HG03025 (cell line): ENCODE results near the gene GFM1.
"Not testable (repeated sequence)": the region's sequence is repeated elsewhere in the genome, so short reads cannot be mapped to it uniquely, and the experiment has no call there.

Source experiments
- ATAC-seq: cut with Tn5 transposase; IDR thresholded peaks from one replicate; pipeline ENCODE4 v1.9.1; 2021; ENCODE audit warnings: mild to moderate bottlenecking, moderate library complexity; ENCODE audit not compliant: unreplicated experiment, low FRiP score

GFM1 gene

DNA sequence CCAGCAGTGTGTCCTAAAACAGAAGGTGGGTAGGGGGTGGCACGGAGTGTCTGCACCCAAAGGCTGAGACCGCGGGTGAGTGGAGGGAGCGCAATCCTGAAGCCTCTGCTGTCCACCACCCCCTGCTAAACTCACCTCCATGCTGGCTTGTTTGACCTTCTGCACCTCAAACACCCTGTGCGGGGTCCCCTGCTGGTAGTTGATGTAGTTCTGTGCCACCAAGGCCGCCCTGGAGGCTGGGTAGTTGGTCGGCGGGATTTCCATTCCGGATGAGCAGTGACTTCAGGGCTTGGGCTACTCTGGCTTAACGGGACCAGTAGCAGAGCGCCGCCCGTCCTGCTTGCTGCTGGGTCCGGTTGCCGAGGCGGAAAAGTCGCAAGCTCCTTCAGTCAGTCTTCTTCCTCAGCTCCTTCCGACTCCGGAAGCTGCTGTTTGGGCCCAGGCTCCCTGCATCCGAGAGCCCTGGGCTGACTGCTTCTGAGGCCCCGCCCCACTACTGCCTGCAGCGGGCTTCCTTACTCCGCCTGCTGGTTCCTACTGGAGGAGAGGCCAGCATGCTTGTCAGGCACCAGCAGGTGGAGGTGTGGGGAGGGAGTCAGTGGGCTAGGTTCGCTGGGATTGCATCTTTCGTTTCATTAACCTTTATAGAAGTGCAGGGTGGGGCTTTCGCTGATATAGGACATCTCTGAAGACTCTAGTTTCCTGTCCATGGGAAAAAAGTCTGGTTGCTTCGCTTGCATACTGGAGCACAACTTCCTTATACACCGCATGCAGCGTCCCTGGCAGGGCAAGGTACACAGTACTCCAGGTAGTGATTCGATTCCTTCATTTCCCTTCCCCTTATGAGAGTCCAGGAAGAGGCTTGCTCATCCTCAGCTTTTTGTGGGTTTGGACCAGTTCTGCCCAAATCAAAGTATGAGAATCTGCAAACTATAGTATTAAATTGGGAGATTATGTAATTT lies 28.2 kb downstream of the GFM1 start, which contains the start of gene LXN:
Gene LXN, minus strand, starts transcription at position 434 of the 962 bp plus-strand sequence. Its CDS starts 170 bp downstream, at position 264.
- peak; percentile 100 for ATAC-seq

DNA sequence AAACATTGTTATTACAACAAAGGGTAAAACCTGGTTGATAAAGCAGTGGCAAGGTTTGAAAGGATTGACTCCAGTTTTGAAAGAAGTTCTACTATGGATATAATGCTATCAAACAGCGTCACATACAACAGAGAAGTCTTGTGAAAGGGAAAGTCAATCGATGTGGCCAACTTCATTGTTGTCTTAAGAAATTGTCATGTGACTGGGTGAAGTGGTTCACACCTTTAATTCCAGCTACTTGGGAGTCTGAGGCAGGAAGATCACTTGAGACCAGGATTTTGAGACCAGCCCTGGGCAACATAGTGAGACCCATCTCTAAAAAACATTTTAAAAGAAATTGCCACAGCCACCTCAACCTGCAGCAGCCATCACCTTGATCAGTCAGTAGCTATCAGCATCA lies 34.4 kb downstream of the GFM1 start:
- no peak for ATAC-seq

DNA sequence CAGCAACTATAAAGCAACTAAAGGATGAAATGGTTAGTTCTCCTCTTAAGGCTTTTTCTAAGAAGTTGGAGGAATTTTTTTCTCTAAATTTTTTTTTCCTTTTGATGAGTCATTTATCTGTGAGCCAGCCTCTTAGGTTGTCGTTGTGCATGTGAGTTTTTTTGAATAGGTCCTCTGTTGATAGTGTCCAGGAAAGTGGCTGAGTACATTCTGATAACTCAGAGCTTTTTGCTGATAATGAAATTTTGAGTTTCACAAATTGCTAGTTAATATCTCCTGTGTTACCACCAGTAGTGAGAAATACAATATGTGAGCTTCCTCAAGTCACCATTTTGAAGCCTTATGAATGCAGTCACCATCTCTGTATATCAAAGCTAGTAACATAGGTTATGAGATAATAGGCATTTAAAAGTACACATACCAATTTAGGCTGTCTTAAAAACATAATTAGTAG lies 35.2 kb downstream of the GFM1 start:
- no peak for ATAC-seq

DNA sequence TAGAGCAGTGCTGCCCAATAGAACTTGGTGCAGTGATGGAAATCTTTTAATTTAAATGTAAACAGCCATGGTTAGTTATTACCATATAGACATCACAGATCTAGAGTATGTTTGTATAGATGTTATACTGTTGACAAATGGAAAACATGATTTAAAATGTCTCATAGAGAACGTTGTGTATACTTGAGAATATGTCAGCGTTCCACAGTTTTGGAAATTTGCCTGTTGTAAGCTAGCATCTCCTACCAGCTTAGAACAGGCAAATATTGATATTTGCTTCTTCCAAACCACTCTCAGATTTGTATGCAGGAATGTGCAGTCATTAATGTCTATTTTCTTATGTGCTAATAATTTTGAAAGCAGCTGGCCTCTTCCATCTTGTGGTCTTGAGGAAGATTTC lies 36.5 kb downstream of the GFM1 start:
- no peak for ATAC-seq

DNA sequence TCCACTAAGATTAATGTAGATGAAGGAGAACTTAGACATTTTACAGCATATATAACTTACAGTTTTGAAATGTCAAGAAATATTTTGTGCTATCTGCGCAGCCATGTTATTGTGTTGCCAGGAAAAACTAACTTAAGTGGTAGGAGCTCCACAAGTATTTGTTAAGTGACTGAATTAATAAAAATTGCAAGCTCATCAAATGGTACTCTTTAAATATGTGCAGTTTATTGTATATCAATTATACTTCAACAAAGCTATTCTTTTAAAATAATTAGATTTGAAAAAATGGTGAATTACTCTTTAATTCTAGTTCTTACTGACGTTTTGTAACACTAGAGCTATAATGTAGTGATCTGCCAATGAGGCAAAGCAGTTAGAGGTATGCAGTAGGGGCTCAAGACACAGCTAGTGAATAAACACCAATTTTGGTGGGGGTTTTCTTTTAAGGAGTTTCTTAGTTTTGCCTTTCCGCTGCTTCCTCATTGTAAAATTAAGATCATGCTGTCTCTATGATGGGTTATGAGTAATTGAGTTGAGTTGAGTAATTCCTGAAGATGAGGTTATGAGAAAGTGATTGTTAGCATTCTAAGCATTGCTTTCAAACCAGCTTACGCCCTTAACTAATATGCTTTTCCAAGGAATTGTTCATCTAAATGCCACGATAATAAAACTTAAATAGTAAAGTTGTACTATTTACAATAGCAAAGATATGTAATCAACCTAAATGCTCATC lies 39.1 kb downstream of the GFM1 start:
- ATAC-seq: no peak

DNA sequence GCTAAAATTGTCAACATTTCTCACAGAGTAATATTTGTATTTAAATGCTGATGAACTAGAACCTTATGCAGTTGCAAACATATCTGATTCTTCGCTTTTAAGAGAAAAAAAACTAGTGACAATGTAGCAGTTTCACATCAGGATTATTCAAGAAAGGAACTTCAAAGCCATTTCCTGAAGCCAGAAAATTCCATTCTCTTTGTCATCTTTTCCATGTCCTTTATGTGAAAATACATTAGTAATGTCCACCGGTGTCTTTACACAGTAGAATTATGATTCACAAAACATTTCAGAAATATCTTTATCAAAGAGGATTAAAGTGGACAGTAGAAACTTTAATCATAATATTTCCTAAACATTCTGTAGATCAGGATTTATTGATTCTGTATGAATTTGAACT lies 40.8 kb downstream of the GFM1 start:
- ATAC-seq: no peak

DNA sequence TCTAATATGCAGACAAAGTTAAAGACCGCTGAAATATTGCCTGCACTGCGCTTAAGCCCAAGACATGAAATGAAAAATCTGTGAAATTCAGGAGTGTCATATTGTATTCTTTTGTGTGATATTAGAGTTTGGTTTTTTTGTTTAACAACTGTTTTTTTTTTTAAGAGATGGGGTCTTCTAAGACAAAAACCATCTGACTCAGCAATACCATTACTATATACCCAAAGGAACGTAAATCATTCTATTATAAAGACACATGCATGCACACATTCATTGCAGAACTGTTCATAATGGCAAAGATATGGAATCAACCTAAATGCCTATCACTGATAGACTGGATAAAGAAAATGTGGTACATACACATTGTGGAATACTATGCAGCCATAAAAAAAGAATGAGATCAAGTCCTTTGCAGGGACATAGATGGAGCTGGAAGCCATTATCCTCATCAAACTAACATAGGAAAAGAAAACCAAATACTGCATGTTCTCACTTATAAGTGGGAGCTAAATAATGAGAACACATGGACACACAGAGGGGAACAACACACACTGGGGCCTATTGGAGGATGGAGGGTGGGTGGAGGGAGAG lies 49.6 kb downstream of the GFM1 start:
- not testable (repeated sequence) for ATAC-seq

DNA sequence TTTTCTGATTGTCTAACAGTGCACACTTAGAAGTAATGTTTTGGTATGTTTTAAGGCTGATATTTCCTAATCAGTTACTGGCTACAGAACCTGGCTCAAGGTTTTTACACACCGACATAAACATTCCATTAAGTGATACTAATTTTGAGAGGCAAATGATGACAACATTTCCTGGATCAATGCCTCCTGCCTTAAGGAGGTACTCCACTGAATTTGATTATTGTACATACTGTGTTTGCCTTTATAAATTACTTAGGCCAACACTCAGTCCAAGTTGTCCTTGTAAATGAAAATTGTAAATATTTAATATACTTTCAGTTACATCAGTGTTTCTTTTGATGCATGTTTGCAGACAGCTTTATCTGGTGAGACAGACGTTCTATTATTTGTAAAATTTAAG lies 52.3 kb downstream of the GFM1 start:
- no peak for ATAC-seq

DNA sequence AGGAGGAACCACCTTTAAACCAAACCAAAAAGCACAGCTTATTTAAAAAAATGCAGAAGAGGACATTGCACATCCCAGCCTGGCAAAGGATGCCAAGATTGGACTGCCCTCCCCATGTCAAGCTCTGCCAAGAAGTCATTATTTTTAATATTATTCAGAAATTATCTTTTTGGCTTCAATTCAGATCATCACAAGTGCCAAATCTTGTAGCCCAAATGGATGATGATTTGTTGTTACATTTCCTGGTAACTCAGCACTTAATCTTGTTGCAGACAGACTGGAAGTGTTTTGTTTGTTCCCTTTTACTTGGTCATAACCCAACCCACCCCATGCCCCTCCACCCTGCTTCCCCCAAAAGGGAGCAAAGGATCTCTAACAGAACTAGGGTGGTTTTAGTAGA lies 56.2 kb downstream of the GFM1 start:
- no peak for ATAC-seq

DNA sequence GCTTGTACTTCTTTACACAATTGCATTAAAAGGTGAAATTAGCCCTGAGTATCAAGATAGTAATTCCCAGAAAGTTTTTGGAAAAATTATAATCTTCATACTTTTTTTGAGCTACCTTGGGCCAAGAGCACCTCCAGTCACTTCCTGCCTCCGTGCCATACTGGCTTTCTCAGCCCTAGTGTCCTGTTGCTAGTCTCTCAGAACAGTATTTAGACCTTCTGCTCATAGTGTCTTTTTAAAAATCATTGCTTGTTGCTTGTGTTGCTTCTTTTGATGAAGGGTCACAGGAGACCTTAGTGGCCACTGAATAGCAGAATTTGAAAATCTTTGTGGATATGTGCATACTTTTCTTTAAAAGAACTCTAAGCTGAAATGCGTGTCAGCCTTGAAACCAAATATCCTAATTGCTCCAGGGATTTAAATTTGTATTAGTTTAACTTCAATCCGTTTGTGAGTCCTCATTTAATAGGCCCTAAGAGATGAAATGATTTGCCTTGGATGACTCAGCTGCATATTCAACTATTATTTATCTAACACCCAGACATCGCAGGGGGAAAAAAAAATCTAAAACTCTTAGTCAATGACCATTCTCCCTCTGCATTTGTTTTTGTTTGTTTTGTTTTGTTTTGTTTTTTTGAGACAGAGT lies 57.2 kb downstream of the GFM1 start:
- ATAC-seq: no peak

DNA sequence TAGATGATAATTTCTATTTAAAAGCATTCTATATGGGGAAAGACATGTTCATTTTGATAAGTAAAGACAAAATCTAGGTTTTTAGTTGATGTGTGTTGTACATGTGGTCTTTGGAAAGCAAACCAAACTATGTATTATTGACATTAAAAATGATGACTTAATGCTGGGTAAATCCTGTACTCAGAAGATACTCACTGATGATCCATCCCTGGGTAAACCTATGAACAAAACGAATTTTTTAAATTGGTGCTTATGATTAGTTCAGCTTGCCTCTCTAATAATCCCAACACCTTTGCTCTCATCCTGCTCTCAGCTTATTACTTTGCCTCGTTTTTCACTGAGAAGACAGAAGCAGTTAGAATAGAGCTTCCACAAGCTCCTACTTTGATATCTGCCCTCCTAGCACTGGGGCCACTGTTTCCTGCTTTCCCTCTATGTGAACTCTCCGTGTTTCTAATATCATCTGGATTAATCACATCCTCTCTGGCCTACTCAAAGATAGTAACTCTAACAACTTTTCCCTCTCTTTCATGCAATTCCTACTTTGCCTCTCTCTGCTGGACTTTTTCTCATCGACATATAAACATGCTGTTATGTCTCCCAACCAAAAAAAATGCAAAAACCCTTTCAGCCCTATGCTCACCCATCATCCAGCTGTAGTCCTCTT lies 58.6 kb downstream of the GFM1 start:
- no peak for ATAC-seq

DNA sequence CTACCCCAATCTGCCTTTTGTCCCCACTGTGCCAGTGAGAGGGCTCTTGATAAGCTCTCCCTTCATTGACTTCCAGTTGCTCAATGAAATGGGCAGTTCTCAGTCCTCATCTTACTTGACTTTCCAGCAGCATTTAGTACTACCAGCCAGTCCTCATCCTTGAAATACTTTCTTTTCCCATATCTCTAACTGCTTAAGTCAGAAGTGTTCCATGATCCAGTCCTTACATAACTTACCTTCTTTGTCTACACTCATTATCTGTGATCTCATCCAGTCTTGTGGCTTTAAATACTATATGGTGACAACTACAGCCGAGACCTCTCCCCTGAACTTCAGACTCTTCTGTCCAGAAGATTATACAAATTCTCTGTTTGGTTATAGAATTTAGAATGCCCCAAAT lies 59.2 kb downstream of the GFM1 start:
- no peak for ATAC-seq

DNA sequence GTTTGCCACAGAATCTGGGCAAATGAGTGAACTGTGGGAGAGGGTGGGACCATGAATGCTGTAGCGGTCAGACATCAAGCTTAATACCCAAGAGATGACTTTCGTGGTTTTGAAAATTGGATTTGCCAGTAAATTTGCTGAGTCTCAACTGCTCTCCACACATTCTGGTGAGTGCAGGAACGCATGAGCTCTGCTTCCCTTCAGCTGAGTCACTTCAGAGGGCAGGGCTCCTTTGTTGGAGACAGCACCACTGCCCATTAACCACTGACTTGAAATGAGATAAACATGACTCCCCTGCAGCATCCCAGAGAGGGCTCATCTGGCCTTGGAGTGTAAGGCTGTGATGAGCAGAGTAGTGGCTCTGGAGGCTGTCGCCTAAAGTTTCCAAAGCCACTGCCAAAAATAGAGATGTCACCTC lies 65.3 kb downstream of the GFM1 start:
- no peak for ATAC-seq

DNA sequence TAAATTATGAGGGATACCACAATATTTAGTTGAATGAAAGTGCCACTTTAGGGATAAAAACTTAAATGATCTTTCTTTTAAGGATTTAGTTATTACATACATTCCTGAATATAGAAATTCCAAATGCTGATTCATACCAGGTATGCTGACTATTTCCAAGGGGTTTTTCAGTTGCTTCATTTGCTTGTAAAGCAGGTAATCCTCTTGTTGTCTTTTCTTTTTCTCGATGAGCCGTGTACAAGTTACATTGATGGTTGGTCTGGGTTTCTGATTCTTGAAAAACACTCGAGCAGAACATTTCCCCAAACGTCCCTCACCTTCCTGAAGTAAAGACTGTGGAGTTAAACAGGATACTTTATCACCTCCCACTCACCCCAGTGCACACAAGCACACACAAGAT lies 66.3 kb downstream of the GFM1 start:
- ATAC-seq: no peak

DNA sequence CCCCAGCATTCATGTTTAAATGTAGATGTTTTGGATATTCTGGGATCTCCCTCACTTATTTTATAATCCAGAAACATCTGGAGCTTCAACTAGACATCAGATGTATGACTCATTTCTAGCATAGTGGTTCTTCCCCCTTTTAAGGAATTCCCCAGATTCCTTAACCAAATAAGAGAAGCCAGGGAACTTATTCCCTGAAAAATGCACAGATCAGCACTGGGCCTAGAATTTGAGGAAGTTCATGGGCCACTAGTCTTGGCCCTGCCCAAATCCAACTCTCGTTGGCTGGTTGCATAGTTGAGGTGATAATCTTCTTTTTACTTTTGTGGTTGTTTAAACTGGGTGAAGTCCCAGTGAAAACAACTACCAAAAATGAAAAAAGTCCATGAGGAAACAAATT lies 67.6 kb downstream of the GFM1 start:
- ATAC-seq: no peak

DNA sequence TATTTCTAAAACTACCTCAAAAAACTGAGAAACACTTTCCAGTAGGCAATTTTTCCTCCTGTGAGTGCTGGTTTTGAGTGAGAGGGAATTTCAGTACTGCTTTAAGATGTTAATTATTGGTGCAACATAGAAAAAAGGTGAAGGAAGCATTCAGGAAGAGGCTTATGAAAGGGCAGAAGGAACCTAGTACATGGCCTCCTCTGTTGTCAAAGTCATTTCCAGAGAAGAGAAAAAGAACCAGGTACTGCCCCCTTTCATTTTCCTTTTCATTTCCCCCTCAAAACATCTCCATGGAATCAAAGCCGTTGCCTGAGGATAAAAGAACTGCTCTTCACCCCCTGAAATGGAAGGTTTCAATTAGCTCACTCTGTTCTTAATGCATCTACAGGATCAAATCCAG lies 68.1 kb downstream of the GFM1 start:
- ATAC-seq: no peak

DNA sequence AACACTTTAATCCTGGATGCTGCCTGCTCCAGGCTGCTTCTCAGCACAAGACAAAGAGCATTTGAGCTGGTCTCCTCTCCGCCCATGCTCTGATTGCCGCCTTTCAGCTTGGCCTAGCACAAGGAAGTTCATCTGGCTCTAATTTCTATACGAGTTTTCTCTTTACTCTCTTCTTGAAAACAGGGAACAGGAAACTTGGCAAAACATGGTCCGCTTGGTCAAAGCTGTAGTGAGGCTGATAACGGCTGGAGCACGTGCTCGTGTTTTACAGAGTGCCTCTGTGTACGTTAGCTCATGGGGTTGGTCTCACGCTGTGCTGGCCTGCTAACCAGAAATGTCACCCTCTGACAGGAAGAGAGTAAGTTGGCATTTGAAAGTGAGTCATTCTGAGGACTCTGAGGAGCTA lies 68.8 kb downstream of the GFM1 start:
- no peak for ATAC-seq

DNA sequence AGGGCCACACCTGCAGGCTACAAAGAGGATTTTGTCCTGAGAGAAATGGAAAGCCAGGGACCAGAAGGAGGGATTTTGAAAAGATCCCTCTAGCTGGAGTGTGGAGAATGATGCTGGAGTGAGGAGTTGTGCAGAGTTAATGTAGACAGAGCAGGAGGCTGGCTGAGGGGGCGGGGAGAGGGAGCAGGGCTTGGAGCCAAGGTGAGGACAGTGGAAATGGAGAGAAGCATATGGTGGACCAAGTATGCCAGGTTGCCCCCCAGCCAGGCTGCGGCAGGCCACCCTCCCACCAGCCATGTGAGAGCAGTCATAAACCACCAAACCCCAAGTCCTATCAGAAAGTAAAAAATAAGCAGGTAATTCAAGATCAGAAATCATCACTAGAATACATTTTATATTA lies 73.2 kb downstream of the GFM1 start:
- no peak for ATAC-seq

DNA sequence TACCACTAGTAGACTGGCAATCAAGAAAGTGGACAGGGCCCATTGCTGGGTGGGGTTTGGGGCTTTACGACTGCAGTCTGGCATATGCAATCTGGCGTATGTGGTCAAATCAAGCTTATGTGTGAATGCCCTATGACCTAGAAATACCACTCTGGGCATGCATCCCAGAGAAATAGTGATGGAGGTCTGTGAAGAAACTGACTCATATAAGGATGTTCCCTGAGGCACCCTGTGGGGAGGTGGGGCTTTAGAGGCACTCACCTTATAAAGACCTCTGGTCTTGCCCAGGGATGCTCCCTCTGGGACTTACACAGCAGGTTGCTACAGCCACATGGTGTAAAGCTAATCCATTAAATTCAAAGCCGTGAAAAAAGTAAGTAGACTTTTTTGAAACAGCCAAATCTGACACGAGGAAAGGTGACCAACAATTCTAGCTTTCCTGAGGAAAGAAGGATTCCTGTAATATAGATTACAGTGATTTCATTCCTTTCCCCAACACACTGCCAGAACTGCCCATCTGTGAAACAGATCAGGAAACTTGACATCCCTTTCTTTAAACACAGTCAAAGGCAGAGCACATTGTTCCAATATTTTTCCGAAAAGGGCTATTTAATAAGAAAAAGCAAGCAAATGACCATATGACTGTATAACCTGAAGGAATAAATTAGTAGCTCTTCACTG lies 74.3 kb downstream of the GFM1 start:
- ATAC-seq: no peak

DNA sequence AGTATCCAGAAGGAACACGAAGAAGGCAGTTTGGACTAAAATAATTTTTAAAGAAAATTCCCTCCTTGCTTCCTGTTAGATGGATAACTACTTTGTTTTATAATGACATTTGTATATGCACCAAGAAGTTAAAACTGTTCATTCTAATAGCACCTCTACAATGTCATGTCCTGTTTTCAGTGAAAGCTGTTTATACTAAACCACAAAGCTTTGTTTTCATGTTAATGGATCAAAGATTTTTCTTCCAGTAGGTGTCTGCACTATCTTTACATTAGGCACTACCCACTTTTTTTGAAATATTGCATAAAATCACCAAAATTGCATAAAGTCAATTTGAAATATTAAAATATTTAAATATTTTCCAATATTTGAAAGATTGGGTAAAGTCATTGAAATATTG lies 77.8 kb downstream of the GFM1 start:
- no peak for ATAC-seq
